HepG2 (cell line): ENCODE measurements around the gene PAK2. TPM values are rescaled to one million over a fixed set of nuclear protein-coding genes. Genes with fewer than 3 reads are reported as not detected.

Source experiments
- ETV5 ChIP-seq: IDR thresholded peaks from 2 replicates; pipeline ENCODE4 v1.6.1; 2018; ENCODE audit warnings: missing biosample characterization, missing genetic modification reagents, inconsistent platforms, borderline replicate concordance
- MED1 ChIP-seq: sonication (generic); formaldehyde crosslinking; IDR thresholded peaks from 2 replicates; pipeline ENCODE4 v1.4.0; 2020; ENCODE audit warnings: missing genetic modification reagents
- RARA ChIP-seq: IDR thresholded peaks from 2 replicates; pipeline ENCODE4 v1.6.1; 2016; ENCODE audit warnings: missing genetic modification reagents, missing compliant biosample characterization
- XBP1 ChIP-seq: sonication (generic); formaldehyde crosslinking; IDR thresholded peaks from 2 replicates; pipeline ENCODE4 v1.5.0; 2020; ENCODE audit warnings: missing genetic modification reagents
- ZBTB38 ChIP-seq: sonication (generic); formaldehyde crosslinking; IDR thresholded peaks from 2 replicates; pipeline ENCODE4 v1.5.1; 2020; ENCODE audit warnings: mild to moderate bottlenecking, missing genetic modification reagents
- ZMYM4 ChIP-seq: sonication (generic); formaldehyde crosslinking; IDR thresholded peaks from 2 replicates; pipeline ENCODE4 v1.8.1; 2023; ENCODE audit warnings: mild to moderate bottlenecking, missing genetic modification reagents
- ZNF101 ChIP-seq: sonication (generic); formaldehyde crosslinking; IDR thresholded peaks from 2 replicates; pipeline ENCODE4 v1.4.0; 2020; ENCODE audit warnings: mild to moderate bottlenecking, low read depth, missing genetic modification reagents, borderline replicate concordance
- ZNF746 ChIP-seq: sonication (generic); formaldehyde crosslinking; IDR thresholded peaks from 2 replicates; pipeline ENCODE4 v1.8.0; 2022; ENCODE audit warnings: mild to moderate bottlenecking, missing genetic modification reagents
- ZSCAN25 ChIP-seq: sonication (generic); formaldehyde crosslinking; IDR thresholded peaks from 2 replicates; pipeline ENCODE4 v1.8.0; 2022; ENCODE audit warnings: mild to moderate bottlenecking, missing genetic modification reagents
- polyA plus RNA-seq, 8 experiments: library from polyadenylated mRNA; depleted of rRNA in 3 of 8; stranded (reverse) in 7 of 8; unstranded in 1 of 8; fragments of >200 nt; fragmentation: Illumina TruSeq in 4 of 8; extraction: Trizol in 4 of 8; gene quantifications; 2 replicates each; pipeline versions ENCODE4 v1.2.1 to v1.2.3, GENCODE V29; 2011 to 2016; ENCODE audit warnings: low read depth in 4 of 8, missing spikeins in 1 of 8, mixed read lengths in 1 of 8; ENCODE audit not compliant: insufficient read depth in 1 of 8
- total RNA-seq, 5 experiments: library from RNA; depleted of rRNA; stranded (reverse); fragments of >200 nt; fragmentation: Illumina TruSeq; extraction: Trizol; gene quantifications; 2 replicates each; pipeline ENCODE4 v1.2.3, GENCODE V29; 2016; ENCODE audit warnings: low read depth in 1 of 5
- TF ChIP-seq, protein P1 (sequence below): sonication (generic); formaldehyde crosslinking; IDR thresholded peaks from 2 replicates; pipeline ENCODE4 v1.8.1; 2022; ENCODE audit warnings: mild to moderate bottlenecking, missing genetic modification reagents
- TF ChIP-seq, protein P2 (sequence below): sonication (generic); formaldehyde crosslinking; conservative IDR thresholded peaks from 2 replicates; pipeline ENCODE4 v1.8.0; 2022; ENCODE audit warnings: missing genetic modification reagents
- TF ChIP-seq, protein P3 (sequence below): sonication (generic); formaldehyde crosslinking; IDR thresholded peaks from 2 replicates; pipeline ENCODE4 v1.4.0; 2020; ENCODE audit warnings: missing genetic modification reagents, borderline replicate concordance
- TF ChIP-seq, protein P4 (sequence below): sonication (generic); formaldehyde crosslinking; IDR thresholded peaks from 2 replicates; pipeline ENCODE4 v1.5.0; 2020; ENCODE audit warnings: missing genetic modification reagents, mild to moderate bottlenecking, borderline replicate concordance
- TF ChIP-seq, protein P5 (sequence below): IDR thresholded peaks from 2 replicates; pipeline ENCODE4 v1.6.1; 2012; ENCODE audit warnings: inconsistent platforms
- TF ChIP-seq, protein P6 (sequence below): sonication (generic); formaldehyde crosslinking; IDR thresholded peaks from 2 replicates; pipeline ENCODE4 v1.4.0; 2020; ENCODE audit warnings: missing genetic modification reagents, borderline replicate concordance

PAK2 gene
- total and polyA plus RNA-seq, 2 of the 13 experiments (the other 11 are each of a cell fraction or from before 2014, with no cell fraction given), result 23.0 to 24.7 TPM

DNA sequence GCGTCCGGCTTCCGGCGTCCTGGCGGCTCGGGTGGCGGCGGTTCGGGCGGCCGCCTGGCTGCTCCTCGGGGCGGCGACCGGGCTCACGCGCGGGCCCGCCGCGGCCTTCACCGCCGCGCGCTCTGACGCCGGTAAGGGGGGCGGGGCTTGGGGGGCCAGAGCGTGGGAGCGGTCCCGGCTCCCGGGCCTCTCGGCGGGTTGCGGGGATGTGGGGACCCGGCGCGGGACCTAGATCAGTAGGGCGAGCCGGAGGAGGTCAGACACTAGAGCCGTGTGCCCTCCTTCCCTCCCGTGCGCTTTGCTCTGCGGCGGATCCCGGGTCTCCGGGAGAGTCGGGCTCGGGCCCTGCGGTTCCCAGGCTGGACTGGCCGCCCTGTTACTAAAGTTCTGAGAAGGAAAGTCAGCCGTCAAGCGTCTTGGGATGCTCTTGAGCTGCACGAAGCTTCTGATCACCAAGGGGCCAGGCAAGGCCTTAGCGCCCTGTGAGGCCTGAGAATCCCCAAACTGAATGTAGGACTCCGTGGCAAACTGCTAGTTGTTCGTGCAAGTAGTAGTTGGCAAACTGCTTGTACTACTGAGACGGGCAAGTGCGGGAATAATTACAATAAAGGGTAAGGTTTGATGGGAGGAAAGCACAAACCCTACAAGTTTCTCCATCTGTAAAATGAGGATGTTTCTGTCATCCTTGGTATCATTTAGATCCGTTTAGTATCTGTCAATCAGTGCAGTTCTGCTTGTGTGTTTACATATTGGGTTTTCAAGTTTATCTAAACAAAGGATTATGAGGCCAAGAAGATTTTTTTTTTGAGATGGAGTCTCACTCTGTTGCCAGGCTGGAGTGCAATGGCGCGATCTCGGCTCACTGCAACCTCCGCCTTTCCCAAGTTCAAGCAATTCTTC, 26.9 kb upstream of the PAK2 start (continued):
- TF ChIP-seq, protein P1, sequence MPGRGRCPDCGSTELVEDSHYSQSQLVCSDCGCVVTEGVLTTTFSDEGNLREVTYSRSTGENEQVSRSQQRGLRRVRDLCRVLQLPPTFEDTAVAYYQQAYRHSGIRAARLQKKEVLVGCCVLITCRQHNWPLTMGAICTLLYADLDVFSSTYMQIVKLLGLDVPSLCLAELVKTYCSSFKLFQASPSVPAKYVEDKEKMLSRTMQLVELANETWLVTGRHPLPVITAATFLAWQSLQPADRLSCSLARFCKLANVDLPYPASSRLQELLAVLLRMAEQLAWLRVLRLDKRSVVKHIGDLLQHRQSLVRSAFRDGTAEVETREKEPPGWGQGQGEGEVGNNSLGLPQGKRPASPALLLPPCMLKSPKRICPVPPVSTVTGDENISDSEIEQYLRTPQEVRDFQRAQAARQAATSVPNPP (CRISPR knock-in tag), result 0 out of 2 replicates have a peak, but pooled peaks have one; percentile 10
- TF ChIP-seq ZBTB38, result no peak
- TF ChIP-seq, protein P2, sequence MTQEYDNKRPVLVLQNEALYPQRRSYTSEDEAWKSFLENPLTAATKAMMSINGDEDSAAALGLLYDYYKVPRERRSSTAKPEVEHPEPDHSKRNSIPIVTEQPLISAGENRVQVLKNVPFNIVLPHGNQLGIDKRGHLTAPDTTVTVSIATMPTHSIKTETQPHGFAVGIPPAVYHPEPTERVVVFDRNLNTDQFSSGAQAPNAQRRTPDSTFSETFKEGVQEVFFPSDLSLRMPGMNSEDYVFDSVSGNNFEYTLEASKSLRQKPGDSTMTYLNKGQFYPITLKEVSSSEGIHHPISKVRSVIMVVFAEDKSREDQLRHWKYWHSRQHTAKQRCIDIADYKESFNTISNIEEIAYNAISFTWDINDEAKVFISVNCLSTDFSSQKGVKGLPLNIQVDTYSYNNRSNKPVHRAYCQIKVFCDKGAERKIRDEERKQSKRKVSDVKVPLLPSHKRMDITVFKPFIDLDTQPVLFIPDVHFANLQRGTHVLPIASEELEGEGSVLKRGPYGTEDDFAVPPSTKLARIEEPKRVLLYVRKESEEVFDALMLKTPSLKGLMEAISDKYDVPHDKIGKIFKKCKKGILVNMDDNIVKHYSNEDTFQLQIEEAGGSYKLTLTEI, result no peak
- 0 out of 2 replicates have a peak, but pooled peaks have one; percentile 25 for TF ChIP-seq ZNF746
- TF ChIP-seq ZSCAN25, result no peak
- TF ChIP-seq, protein P3, sequence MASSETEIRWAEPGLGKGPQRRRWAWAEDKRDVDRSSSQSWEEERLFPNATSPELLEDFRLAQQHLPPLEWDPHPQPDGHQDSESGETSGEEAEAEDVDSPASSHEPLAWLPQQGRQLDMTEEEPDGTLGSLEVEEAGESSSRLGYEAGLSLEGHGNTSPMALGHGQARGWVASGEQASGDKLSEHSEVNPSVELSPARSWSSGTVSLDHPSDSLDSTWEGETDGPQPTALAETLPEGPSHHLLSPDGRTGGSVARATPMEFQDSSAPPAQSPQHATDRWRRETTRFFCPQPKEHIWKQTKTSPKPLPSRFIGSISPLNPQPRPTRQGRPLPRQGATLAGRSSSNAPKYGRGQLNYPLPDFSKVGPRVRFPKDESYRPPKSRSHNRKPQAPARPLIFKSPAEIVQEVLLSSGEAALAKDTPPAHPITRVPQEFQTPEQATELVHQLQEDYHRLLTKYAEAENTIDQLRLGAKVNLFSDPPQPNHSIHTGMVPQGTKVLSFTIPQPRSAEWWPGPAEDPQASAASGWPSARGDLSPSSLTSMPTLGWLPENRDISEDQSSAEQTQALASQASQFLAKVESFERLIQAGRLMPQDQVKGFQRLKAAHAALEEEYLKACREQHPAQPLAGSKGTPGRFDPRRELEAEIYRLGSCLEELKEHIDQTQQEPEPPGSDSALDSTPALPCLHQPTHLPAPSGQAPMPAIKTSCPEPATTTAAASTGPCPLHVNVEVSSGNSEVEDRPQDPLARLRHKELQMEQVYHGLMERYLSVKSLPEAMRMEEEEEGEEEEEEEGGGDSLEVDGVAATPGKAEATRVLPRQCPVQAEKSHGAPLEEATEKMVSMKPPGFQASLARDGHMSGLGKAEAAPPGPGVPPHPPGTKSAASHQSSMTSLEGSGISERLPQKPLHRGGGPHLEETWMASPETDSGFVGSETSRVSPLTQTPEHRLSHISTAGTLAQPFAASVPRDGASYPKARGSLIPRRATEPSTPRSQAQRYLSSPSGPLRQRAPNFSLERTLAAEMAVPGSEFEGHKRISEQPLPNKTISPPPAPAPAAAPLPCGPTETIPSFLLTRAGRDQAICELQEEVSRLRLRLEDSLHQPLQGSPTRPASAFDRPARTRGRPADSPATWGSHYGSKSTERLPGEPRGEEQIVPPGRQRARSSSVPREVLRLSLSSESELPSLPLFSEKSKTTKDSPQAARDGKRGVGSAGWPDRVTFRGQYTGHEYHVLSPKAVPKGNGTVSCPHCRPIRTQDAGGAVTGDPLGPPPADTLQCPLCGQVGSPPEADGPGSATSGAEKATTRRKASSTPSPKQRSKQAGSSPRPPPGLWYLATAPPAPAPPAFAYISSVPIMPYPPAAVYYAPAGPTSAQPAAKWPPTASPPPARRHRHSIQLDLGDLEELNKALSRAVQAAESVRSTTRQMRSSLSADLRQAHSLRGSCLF (CRISPR knock-in tag), result no peak
- TF ChIP-seq MED1, result no peak
- TF ChIP-seq, protein P4, sequence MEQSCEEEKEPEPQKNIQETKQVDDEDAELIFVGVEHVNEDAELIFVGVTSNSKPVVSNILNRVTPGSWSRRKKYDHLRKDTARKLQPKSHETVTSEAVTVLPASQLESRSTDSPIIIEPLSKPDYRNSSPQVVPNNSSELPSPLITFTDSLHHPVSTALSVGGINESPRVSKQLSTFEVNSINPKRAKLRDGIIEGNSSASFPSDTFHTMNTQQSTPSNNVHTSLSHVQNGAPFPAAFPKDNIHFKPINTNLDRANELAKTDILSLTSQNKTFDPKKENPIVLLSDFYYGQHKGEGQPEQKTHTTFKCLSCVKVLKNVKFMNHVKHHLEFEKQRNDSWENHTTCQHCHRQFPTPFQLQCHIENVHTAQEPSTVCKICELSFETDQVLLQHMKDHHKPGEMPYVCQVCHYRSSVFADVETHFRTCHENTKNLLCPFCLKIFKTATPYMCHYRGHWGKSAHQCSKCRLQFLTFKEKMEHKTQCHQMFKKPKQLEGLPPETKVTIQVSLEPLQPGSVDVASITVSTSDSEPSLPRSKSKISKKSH (CRISPR knock-in tag), result 0 out of 2 replicates have a peak, but pooled peaks have one; percentile 21
- no peak for TF ChIP-seq RARA (CRISPR knock-in tag)
- no peak for TF ChIP-seq ZNF101 (CRISPR knock-in tag)
- TF ChIP-seq, protein P5, sequence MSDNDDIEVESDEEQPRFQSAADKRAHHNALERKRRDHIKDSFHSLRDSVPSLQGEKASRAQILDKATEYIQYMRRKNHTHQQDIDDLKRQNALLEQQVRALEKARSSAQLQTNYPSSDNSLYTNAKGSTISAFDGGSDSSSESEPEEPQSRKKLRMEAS, result peak; percentile 6; the same call in 1 of the 2 replicates
- no peak for TF ChIP-seq XBP1 (CRISPR knock-in tag)
- TF ChIP-seq, protein P6, sequence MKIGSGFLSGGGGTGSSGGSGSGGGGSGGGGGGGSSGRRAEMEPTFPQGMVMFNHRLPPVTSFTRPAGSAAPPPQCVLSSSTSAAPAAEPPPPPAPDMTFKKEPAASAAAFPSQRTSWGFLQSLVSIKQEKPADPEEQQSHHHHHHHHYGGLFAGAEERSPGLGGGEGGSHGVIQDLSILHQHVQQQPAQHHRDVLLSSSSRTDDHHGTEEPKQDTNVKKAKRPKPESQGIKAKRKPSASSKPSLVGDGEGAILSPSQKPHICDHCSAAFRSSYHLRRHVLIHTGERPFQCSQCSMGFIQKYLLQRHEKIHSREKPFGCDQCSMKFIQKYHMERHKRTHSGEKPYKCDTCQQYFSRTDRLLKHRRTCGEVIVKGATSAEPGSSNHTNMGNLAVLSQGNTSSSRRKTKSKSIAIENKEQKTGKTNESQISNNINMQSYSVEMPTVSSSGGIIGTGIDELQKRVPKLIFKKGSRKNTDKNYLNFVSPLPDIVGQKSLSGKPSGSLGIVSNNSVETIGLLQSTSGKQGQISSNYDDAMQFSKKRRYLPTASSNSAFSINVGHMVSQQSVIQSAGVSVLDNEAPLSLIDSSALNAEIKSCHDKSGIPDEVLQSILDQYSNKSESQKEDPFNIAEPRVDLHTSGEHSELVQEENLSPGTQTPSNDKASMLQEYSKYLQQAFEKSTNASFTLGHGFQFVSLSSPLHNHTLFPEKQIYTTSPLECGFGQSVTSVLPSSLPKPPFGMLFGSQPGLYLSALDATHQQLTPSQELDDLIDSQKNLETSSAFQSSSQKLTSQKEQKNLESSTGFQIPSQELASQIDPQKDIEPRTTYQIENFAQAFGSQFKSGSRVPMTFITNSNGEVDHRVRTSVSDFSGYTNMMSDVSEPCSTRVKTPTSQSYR (CRISPR knock-in tag), result no peak
- no peak for TF ChIP-seq ETV5 (CRISPR knock-in tag)
- 0 out of 2 replicates have a peak, but pooled peaks have one; percentile 2 for TF ChIP-seq ZMYM4
